Fibroblast of villous mesenchyme (primary cell): Measurements from ENCODE around the gene MAFF. TPM values are rescaled to one million over a fixed set of nuclear protein-coding genes. Genes with fewer than 3 reads are reported as not detected.
"Not testable (repeated sequence)": the region's sequence is repeated elsewhere in the genome, so short reads cannot be mapped to it uniquely, and the experiment has no call there.

Experiments used
- DNase-seq: peaks from one replicate; pipeline ENCODE4 v3.0.0-alpha.2; 2010; ENCODE audit warnings: low read depth
- H3K4me3 ChIP-seq: 2 replicates; pipeline ENCODE4 v1.5.1; 2011; ENCODE audit warnings: low read depth, mild to moderate bottlenecking, low read length
- CTCF ChIP-seq: IDR thresholded peaks from 2 replicates; pipeline ENCODE4 v1.5.1; 2012; ENCODE audit warnings: low read depth, mild to moderate bottlenecking, low read length; ENCODE audit not compliant: insufficient read depth
- total RNA-seq: library from RNA; depleted of rRNA; stranded (reverse); fragments of >200 nt; gene quantifications from 2 replicates; pipeline ENCODE4 v1.2.3, GENCODE V29; 2012

Gene MAFF
- 17.1 and 19.4 TPM in 2 replicates for total RNA-seq

- peak; percentile 98 for DNase-seq
- TF ChIP-seq CTCF, result no peak
- H3K4me3 ChIP-seq, result peak within 1 kb of the TSS; percentile 75
Observed at GRCh38 chr22:38201711-38202436, at the start of gene MAFF. TSS of gene MAFF (plus strand) at chr22:38201994. CDS start at chr22:38213854, 11,860 bp downstream.

- TF ChIP-seq CTCF, result no peak
- no peak for DNase-seq
- H3K4me3 ChIP-seq, result no peak overlapping the region
Observed at GRCh38 chr22:38153821-38154562, 47.8 kb upstream of the MAFF start.

- H3K4me3 ChIP-seq, DNase-seq: not testable (repeated sequence)
Observed at GRCh38 chr22:38154563-38154915, 47.3 kb upstream of the MAFF start.

- H3K4me3 ChIP-seq, result no peak overlapping the region
- no peak for TF ChIP-seq CTCF
- no peak for DNase-seq
Observed at GRCh38 chr22:38155703-38156102, 46.1 kb upstream of the MAFF start.

- no peak for DNase-seq
- TF ChIP-seq CTCF, result no peak
- no peak overlapping the region for H3K4me3 ChIP-seq
Observed at GRCh38 chr22:38162881-38163843, 38.6 kb upstream of the MAFF start.

GRCh38 chr22:38163844-38164550, 37.8 kb upstream of the MAFF start:
- no peak for TF ChIP-seq CTCF
- no peak overlapping the region for H3K4me3 ChIP-seq
- no peak for DNase-seq

GRCh38 chr22:38164551-38164918, 37.3 kb upstream of the MAFF start:
- H3K4me3 ChIP-seq, result no peak overlapping the region
- TF ChIP-seq CTCF, result no peak
- DNase-seq, result no peak
